HG03095 (cell line): Measurements from ENCODE around the gene ANAPC2.

Experiments
- ATAC-seq: cut with Tn5 transposase; IDR thresholded peaks from one replicate; pipeline ENCODE4 v1.9.1; 2021; ENCODE audit warnings: moderate library complexity; ENCODE audit not compliant: unreplicated experiment

Gene ANAPC2

GRCh38 chr9:137227054-137227852, 38.9 kb upstream of the ANAPC2 start, which contains the start of gene RNF224:
RNF224 (plus strand) TSS chr9:137227502; CDS start chr9:137228336, 834 bp downstream.
- no peak for ATAC-seq

- no peak for ATAC-seq
Measured at GRCh38 chr9:137226338-137227053, 38.1 kb upstream of the ANAPC2 start.

- no peak for ATAC-seq
Measured at GRCh38 chr9:137225699-137226331, 37.5 kb upstream of the ANAPC2 start.

- ATAC-seq: no peak
Measured at GRCh38 chr9:137224830-137225694, 36.7 kb upstream of the ANAPC2 start, which contains the start of gene CYSRT1. CYSRT1 (plus strand) TSS chr9:137225174; CDS start chr9:137225622, 448 bp downstream.

GRCh38 chr9:137223078-137223970, 35.0 kb upstream of the ANAPC2 start:
- peak; percentile 59 for ATAC-seq

GRCh38 chr9:137222190-137223077, 34.1 kb upstream of the ANAPC2 start, which contains the start of gene RNF208:
RNF208 (minus strand) TSS chr9:137222240; CDS start chr9:137221212, 1,028 bp downstream.
- no peak for ATAC-seq

- no peak for ATAC-seq
Measured at GRCh38 chr9:137221506-137222111, 33.2 kb upstream of the ANAPC2 start.

- no peak for ATAC-seq
Measured at GRCh38 chr9:137221095-137221505, 32.7 kb upstream of the ANAPC2 start.

- ATAC-seq: no peak
Measured at GRCh38 chr9:137220317-137221094, 32.1 kb upstream of the ANAPC2 start.

GRCh38 chr9:137219757-137220316, 31.5 kb upstream of the ANAPC2 start:
- no peak for ATAC-seq

- no peak for ATAC-seq
Measured at GRCh38 chr9:137218754-137219271, 30.5 kb upstream of the ANAPC2 start.

- ATAC-seq: no peak
Measured at GRCh38 chr9:137218212-137218753, 29.9 kb upstream of the ANAPC2 start.

- ATAC-seq: no peak
Measured at GRCh38 chr9:137217276-137218211, 29.2 kb upstream of the ANAPC2 start.

GRCh38 chr9:137216188-137216965, 28.0 kb upstream of the ANAPC2 start:
- ATAC-seq: no peak
